Measurements from ENCODE around the gene PCDHGA7.
"Not testable (repeated sequence)": the region's sequence is repeated elsewhere in the genome, so short reads cannot be mapped to it uniquely, and the experiment has no call there.

The PCDHGA7 gene

DNA sequence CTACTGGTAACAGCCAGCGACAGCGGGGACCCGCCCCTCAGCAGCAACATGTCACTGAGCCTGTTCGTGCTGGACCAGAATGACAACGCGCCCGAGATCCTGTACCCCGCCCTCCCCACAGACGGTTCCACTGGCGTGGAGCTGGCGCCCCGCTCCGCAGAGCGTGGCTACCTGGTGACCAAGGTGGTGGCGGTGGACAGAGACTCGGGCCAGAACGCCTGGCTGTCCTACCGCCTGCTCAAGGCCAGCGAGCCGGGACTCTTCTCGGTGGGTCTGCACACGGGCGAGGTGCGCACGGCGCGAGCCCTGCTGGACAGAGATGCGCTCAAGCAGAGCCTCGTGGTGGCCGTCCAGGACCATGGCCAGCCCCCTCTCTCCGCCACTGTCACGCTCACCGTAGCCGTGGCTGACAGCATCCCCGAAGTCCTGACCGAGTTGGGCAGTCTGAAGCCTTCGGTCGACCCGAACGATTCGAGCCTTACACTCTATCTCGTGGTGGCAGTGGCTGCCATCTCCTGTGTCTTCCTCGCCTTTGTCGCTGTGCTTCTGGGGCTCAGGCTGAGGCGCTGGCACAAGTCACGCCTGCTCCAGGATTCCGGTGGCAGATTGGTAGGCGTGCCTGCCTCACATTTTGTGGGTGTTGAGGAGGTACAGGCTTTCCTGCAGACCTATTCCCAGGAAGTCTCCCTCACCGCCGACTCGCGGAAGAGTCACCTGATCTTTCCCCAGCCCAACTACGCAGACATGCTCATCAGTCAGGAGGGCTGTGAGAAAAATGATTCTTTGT, 12.1 kb downstream of the PCDHGA7 start:
- not testable (repeated sequence) for H3K4me1 ChIP-seq (ENCODE audit: control insufficient read depth, insufficient read depth, low read length); H3K36me3 ChIP-seq (ENCODE audit: control insufficient read depth, insufficient read depth, low read length); H3K4me3 ChIP-seq (ENCODE audit: low read length); H3K9ac ChIP-seq (ENCODE audit: low read length); H3K27ac ChIP-seq (ENCODE audit: low read depth, low read length); H3K27me3 ChIP-seq (ENCODE audit: control insufficient read depth, insufficient read depth, low read length)

- H3K4me3 ChIP-seq (ENCODE audit: low read length), result peak within 1 kb of the TSS; percentile 27
- H3K27me3 ChIP-seq (ENCODE audit: control insufficient read depth, insufficient read depth, low read length); H3K27ac ChIP-seq (ENCODE audit: low read depth, low read length); H3K36me3 ChIP-seq (ENCODE audit: control insufficient read depth, insufficient read depth, low read length); H3K9ac ChIP-seq (ENCODE audit: low read length); H3K4me1 ChIP-seq (ENCODE audit: control insufficient read depth, insufficient read depth, low read length): not testable (repeated sequence)
Measured at GRCh38 chr5:141397756-141398551, 15.4 kb downstream of the PCDHGA7 start, which contains the start of gene PCDHGB5. Gene PCDHGB5 (plus strand): TSS chr5:141397947. CDS start chr5:141398128, 181 bp downstream.

DNA sequence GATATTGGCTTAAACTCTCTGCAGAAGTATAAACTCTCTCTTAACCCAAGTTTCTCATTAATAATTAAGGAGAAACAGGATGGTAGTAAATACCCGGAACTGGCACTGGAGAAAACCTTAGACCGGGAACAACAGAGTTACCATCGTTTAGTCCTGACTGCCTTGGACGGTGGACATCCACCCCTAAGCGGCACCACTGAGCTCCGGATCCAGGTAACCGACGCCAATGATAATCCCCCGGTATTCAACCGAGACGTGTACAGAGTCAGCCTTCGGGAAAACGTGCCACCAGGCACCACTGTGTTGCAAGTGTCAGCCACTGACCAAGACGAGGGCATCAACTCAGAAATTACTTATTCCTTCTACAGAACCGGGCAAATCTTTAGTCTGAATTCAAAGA, 16.1 kb downstream of the PCDHGA7 start:
- Histone ChIP-seq H3K4me3 (ENCODE audit: low read length) (no peak overlapping the region), H3K27me3 (ENCODE audit: control insufficient read depth, insufficient read depth, low read length) (no peaks in the 10 kb centered on the region), H3K4me1 (ENCODE audit: control insufficient read depth, insufficient read depth, low read length) (no peaks in the 10 kb centered on the region), H3K36me3 (ENCODE audit: control insufficient read depth, insufficient read depth, low read length) (no peaks in the 10 kb centered on the region), H3K9ac (ENCODE audit: low read length) (no peak overlapping the region), H3K27ac (ENCODE audit: low read depth, low read length) (no peak overlapping the region)

DNA sequence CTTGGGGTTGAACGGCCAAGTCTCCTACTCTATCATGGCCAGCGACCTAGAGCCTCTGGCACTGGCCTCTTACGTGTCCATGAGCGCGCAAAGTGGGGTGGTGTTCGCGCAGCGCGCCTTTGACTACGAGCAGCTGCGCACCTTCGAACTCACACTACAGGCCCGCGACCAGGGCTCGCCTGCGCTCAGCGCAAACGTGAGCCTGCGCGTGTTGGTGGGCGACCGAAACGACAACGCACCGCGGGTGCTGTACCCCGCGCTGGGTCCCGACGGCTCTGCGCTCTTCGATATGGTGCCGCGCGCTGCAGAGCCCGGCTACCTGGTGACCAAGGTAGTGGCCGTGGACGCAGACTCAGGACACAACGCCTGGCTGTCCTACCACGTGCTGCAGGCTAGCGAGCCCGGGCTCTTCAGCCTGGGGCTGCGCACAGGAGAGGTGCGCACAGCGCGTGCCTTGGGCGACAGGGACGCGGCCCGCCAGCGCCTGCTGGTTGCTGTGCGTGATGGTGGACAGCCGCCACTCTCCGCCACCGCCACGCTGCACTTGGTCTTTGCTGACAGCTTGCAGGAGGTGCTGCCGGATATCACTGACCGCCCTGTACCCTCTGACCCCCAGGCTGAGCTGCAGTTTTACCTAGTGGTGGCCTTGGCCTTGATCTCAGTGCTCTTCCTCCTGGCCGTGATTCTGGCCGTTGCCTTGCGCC, 17.2 kb downstream of the PCDHGA7 start:
- Histone ChIP-seq H3K36me3 (ENCODE audit: control insufficient read depth, insufficient read depth, low read length) (no peaks in the 10 kb centered on the region), H3K4me1 (ENCODE audit: control insufficient read depth, insufficient read depth, low read length) (no peaks in the 10 kb centered on the region), H3K4me3 (ENCODE audit: low read length) (peak overlapping the region; percentile 36), H3K9ac (ENCODE audit: low read length) (no peak overlapping the region), H3K27me3 (ENCODE audit: control insufficient read depth, insufficient read depth, low read length) (no peaks in the 10 kb centered on the region), H3K27ac (ENCODE audit: low read depth, low read length) (no peak overlapping the region)

- Histone ChIP-seq H3K27me3 (ENCODE audit: control insufficient read depth, insufficient read depth, low read length) (no peaks in the 10 kb centered on the region), H3K36me3 (ENCODE audit: control insufficient read depth, insufficient read depth, low read length) (no peaks in the 10 kb centered on the region), H3K27ac (ENCODE audit: low read depth, low read length) (no peak within 1 kb of the TSS), H3K4me1 (ENCODE audit: control insufficient read depth, insufficient read depth, low read length) (no peaks in the 10 kb centered on the region), H3K9ac (ENCODE audit: low read length) (no peak within 1 kb of the TSS), H3K4me3 (ENCODE audit: low read length) (peak within 1 kb of the TSS; percentile 40)
Measured at GRCh38 chr5:141402553-141403243, 20.2 kb downstream of the PCDHGA7 start, which contains the start of gene PCDHGA9. Gene PCDHGA9 (plus strand): TSS chr5:141402778. CDS start chr5:141402953, 175 bp downstream.

DNA sequence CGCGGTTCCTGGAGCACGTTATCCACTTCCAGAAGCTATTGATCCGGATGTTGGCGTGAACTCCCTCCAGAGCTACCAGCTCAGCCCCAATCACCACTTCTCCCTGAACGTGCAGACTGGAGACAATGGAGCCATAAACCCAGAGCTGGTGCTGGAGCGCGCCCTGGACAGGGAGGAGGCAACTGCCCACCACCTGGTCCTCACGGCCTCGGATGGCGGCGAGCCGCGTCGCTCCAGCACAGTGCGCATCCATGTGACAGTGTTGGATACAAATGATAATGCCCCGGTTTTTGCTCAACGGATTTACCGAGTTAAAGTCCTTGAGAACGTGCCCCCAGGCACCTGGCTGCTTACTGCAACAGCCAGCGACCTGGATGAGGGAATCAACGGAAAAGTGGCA, 20.8 kb downstream of the PCDHGA7 start:
- no peak overlapping the region for H3K9ac ChIP-seq (ENCODE audit: low read length)
- H3K4me1 ChIP-seq (ENCODE audit: control insufficient read depth, insufficient read depth, low read length), result no peaks in the 10 kb centered on the region
- H3K27me3 ChIP-seq (ENCODE audit: control insufficient read depth, insufficient read depth, low read length), result no peaks in the 10 kb centered on the region
- H3K4me3 ChIP-seq (ENCODE audit: low read length), result peak overlapping the region; percentile 40
- H3K27ac ChIP-seq (ENCODE audit: low read depth, low read length), result no peak overlapping the region
- H3K36me3 ChIP-seq (ENCODE audit: control insufficient read depth, insufficient read depth, low read length), result no peaks in the 10 kb centered on the region

DNA sequence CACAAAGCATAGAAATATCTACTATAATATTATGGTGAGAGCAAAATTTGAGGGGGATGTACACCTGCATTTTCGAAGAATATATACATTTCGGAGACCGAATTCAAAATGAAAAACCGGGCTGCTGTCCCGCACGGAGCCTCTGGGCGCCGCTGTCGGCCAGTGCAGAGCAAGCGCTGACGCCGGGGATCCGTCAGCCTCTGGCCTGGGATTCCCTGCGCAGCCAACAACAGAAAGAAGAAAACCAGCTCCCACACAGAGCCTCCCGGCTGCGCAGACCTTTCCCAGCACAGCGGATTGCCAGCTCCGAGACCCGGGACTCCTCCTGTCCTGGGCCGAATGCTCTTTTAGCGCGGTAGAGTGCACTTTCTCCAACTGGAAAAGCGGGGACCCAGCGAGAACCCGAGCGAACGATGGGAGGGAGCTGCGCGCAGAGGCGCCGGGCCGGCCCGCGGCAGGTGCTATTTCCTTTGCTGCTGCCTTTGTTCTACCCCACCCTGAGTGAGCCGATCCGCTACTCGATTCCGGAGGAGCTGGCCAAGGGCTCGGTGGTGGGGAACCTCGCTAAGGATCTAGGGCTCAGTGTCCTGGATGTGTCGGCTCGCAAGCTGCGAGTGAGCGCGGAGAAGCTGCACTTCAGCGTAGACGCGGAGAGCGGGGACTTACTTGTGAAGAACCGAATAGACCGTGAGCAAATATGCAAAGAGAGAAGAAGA, 25.4 kb downstream of the PCDHGA7 start, which contains the start of gene PCDHGB6:
PCDHGB6 (plus strand) TSS at position 232 of the 716 bp plus-strand sequence; CDS start at position 414, 182 bp downstream.
- peak within 1 kb of the TSS; percentile 45 for H3K4me3 ChIP-seq (ENCODE audit: low read length)
- not testable (repeated sequence) for H3K4me1 ChIP-seq (ENCODE audit: control insufficient read depth, insufficient read depth, low read length); H3K27me3 ChIP-seq (ENCODE audit: control insufficient read depth, insufficient read depth, low read length); H3K27ac ChIP-seq (ENCODE audit: low read depth, low read length); H3K36me3 ChIP-seq (ENCODE audit: control insufficient read depth, insufficient read depth, low read length); H3K9ac ChIP-seq (ENCODE audit: low read length)

DNA sequence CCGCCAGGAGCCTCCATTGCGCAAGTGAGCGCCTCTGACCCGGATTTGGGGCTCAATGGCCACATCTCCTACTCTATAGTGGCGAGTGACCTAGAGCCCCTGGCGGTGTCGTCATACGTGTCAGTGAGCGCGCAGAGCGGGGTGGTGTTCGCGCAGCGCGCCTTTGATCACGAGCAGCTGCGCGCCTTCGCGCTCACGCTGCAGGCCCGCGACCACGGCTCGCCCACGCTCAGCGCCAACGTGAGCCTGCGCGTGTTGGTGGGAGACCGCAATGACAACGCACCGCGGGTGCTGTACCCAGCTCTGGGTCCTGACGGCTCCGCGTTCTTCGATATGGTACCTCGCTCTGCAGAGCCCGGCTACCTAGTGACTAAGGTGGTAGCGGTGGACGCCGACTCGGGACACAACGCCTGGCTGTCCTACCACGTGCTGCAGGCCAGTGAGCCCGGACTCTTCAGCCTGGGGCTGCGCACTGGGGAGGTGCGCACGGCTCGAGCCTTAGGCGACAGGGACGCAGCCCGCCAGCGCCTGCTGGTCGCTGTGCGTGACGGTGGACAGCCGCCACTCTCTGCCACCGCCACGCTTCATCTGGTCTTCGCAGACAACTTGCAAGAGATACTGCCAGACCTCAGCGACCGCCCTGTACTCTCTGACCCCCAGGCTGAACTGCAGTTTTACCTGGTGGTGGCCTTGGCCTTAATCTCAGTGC, 27.2 kb downstream of the PCDHGA7 start:
- Histone ChIP-seq H3K4me1 (ENCODE audit: control insufficient read depth, insufficient read depth, low read length) (no peaks in the 10 kb centered on the region), H3K27ac (ENCODE audit: low read depth, low read length) (no peak overlapping the region), H3K27me3 (ENCODE audit: control insufficient read depth, insufficient read depth, low read length) (peaks cover 5% of the 10 kb centered on the region), H3K36me3 (ENCODE audit: control insufficient read depth, insufficient read depth, low read length) (peaks cover 5% of the 10 kb centered on the region), H3K4me3 (ENCODE audit: low read length) (peak overlapping the region; percentile 29), H3K9ac (ENCODE audit: low read length) (no peak overlapping the region)

- Histone ChIP-seq H3K9ac (ENCODE audit: low read length) (no peak overlapping the region), H3K27me3 (ENCODE audit: control insufficient read depth, insufficient read depth, low read length) (peaks cover 5% of the 10 kb centered on the region), H3K36me3 (ENCODE audit: control insufficient read depth, insufficient read depth, low read length) (peaks cover 5% of the 10 kb centered on the region), H3K4me3 (ENCODE audit: low read length) (no peak overlapping the region), H3K27ac (ENCODE audit: low read depth, low read length) (no peak overlapping the region), H3K4me1 (ENCODE audit: control insufficient read depth, insufficient read depth, low read length) (no peaks in the 10 kb centered on the region)
Measured at GRCh38 chr5:141411575-141411974, 29.0 kb downstream of the PCDHGA7 start.

DNA sequence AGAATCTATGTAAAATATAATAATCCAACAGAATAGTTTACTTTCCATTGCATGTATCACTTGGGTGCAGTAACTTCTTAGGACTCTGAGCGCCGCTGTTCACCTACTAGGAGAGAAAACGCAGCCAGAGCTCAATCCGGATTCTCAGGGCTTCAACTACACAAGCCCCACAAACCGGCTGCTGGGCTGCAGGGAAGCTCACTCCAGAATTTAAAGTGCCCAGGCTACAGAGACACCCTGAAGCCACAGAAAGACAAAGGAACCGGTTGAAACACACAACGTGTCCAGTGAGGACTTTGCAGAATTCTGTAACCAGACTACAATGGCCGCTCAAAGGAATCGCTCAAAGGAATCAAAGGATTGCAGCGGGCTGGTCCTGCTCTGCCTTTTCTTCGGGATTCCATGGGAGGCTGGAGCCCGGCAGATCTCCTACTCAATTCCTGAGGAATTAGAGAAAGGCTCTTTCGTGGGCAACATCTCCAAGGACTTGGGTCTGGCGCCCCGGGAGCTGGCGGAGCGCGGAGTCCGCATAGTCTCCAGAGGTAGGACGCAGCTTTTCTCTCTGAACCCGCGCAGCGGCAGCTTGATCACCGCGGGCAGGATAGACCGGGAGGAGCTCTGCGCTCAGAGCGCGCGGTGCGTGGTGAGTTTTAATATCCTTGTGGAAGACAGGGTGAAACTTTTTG, 30.5 kb downstream of the PCDHGA7 start, which contains the start of gene PCDHGA10:
PCDHGA10 (plus strand) TSS at position 134 of the 686 bp plus-strand sequence; CDS start at position 323, 189 bp downstream.
- Histone ChIP-seq H3K9ac (ENCODE audit: low read length) (no peak within 1 kb of the TSS), H3K36me3 (ENCODE audit: control insufficient read depth, insufficient read depth, low read length) (peaks cover 5% of the 10 kb centered on the region), H3K27ac (ENCODE audit: low read depth, low read length) (no peak within 1 kb of the TSS), H3K4me3 (ENCODE audit: low read length) (peak within 1 kb of the TSS; percentile 4), H3K27me3 (ENCODE audit: control insufficient read depth, insufficient read depth, low read length) (peaks cover 5% of the 10 kb centered on the region), H3K4me1 (ENCODE audit: control insufficient read depth, insufficient read depth, low read length) (no peaks in the 10 kb centered on the region)

Data from rectal smooth muscle tissue (tissue), 1 donor.